Stimulated activated CD8-positive, alpha-beta memory T cell treated with anti-CD3 and anti-CD28 coated beads, Interleukin-7, amount 100 ng/mL, for 4 hours (primary cell): ENCODE measurements around the gene KAZN.

Source experiments
- DNase-seq, 2 donors: peaks; one replicate each; pipeline ENCODE4 v3.0.0-alpha.2; 2020; ENCODE audit warnings: low read depth in 2 of 2

KAZN gene

GRCh38 chr1:14590411-14591180 lies 7.9 kb upstream of the KAZN start:
- DNase-seq = no peak

- DNase-seq = no peak
These were observed 6.9 kb upstream of the KAZN start for GRCh38 chr1:14591600-14591999.

GRCh38 chr1:14592004-14592631 lies 6.4 kb upstream of the KAZN start:
- DNase-seq = no peak

GRCh38 chr1:14593302-14593701 lies 5.2 kb upstream of the KAZN start:
- DNase-seq = no peak

- no peak for DNase-seq
These were observed 4.4 kb upstream of the KAZN start for GRCh38 chr1:14594045-14594444.

GRCh38 chr1:14596591-14596990 lies 1.9 kb upstream of the KAZN start:
- DNase-seq = no peak

GRCh38 chr1:14597343-14598006 lies 1.0 kb upstream of the KAZN start:
- DNase-seq = no peak

GRCh38 chr1:14598007-14598497 lies 433 bp upstream of the KAZN start:
- DNase-seq = no peak

GRCh38 chr1:14599183-14599791 lies 802 bp downstream of the KAZN start:
- DNase-seq = no peak

GRCh38 chr1:14599800-14600199 lies 1.3 kb downstream of the KAZN start:
- DNase-seq = no peak

- DNase-seq = no peak
These were observed 2.1 kb downstream of the KAZN start for GRCh38 chr1:14600405-14601112.

- DNase-seq = no peak
These were observed 3.7 kb downstream of the KAZN start for GRCh38 chr1:14602136-14602535.

- no peak for DNase-seq
These were observed 5.2 kb downstream of the KAZN start for GRCh38 chr1:14603645-14604044.

GRCh38 chr1:14604414-14604813 lies 5.9 kb downstream of the KAZN start:
- DNase-seq = no peak

GRCh38 chr1:14605945-14606344 lies 7.5 kb downstream of the KAZN start:
- no peak for DNase-seq

GRCh38 chr1:14606632-14607031 lies 8.1 kb downstream of the KAZN start:
- DNase-seq = no peak

GRCh38 chr1:14607295-14607694 lies 8.8 kb downstream of the KAZN start:
- no peak for DNase-seq

GRCh38 chr1:14608308-14608707 lies 9.8 kb downstream of the KAZN start:
- no peak for DNase-seq

GRCh38 chr1:14610761-14611160 lies 12.3 kb downstream of the KAZN start:
- no peak for DNase-seq

- no peak for DNase-seq
These were observed 13.3 kb downstream of the KAZN start for GRCh38 chr1:14611792-14612191.

GRCh38 chr1:14612256-14612655 lies 13.8 kb downstream of the KAZN start:
- DNase-seq = no peak

- no peak for DNase-seq
These were observed 15.4 kb downstream of the KAZN start for GRCh38 chr1:14613926-14614325.
